Spleen (tissue), 11 donors: ENCODE results near the gene PLCB2. TPM values are rescaled to one million over a fixed set of nuclear protein-coding genes. Genes with fewer than 3 reads are reported as not detected.

ENCODE experiments used
- DNase-seq: peaks from one replicate; pipeline ENCODE4 v3.0.0-alpha.2; 2020
- H3K27ac ChIP-seq, 8 donors: fragments of 200-600 bp; sonication (generic) in 7 of 8; 1 replicate in 4 of 8; 2 replicates in 4 of 8; pipeline versions ENCODE4 v1.5.0 to v1.8.0; 2016 to 2021; ENCODE audit warnings: inconsistent platforms in 4 of 8, mild to moderate bottlenecking in 4 of 8, moderate library complexity in 1 of 8
- H3K27me3 ChIP-seq, 7 donors: fragments of 200-600 bp; sonication (generic) in 6 of 7; replicated peaks in 1 of 7; 1 replicate in 4 of 7; 2 replicates in 3 of 7; pipeline versions ENCODE4 v1.5.0 to v1.8.0; 2016 to 2021; ENCODE audit warnings: inconsistent platforms in 3 of 7, mild to moderate bottlenecking in 1 of 7
- H3K36me3 ChIP-seq, 6 donors: fragments of 200-600 bp; sonication (generic) in 5 of 6; 1 replicate in 4 of 6; 2 replicates in 2 of 6; pipeline versions ENCODE4 v1.5.0 to v1.8.0; 2016 to 2021; ENCODE audit warnings: inconsistent platforms in 2 of 6
- H3K4me1 ChIP-seq, 6 donors: fragments of 200-600 bp; sonication (generic) in 5 of 6; 1 replicate in 3 of 6; 2 replicates in 3 of 6; pipeline versions ENCODE4 v1.5.0 to v1.8.0; 2016 to 2021; ENCODE audit warnings: inconsistent platforms in 3 of 6
- H3K4me3 ChIP-seq, 8 donors: fragments of 200-600 bp; sonication (generic) in 7 of 8; 1 replicate in 4 of 8; 2 replicates in 4 of 8; pipeline versions ENCODE4 v1.5.0 to v1.8.0; 2016 to 2021; ENCODE audit warnings: inconsistent platforms in 4 of 8, mild to moderate bottlenecking in 4 of 8, moderate library complexity in 2 of 8
- H3K9me3 ChIP-seq, 8 donors: fragments of 200-600 bp; sonication (generic) in 7 of 8; 1 replicate in 4 of 8; 2 replicates in 4 of 8; pipeline versions ENCODE4 v1.5.0 to v1.8.0; 2016 to 2021; ENCODE audit warnings: inconsistent platforms in 4 of 8
- POLR2A ChIP-seq, 3 donors: fragments of 450-650 bp; IDR thresholded peaks; one replicate each; pipeline ENCODE4 v1.5.1; 2017; ENCODE audit warnings: antibody characterized with exemption in 3 of 3, mild to moderate bottlenecking in 1 of 3
- POLR2AphosphoS5 ChIP-seq, 3 donors: sonication (generic); formaldehyde crosslinking; IDR thresholded peaks; one replicate each; pipeline ENCODE4 v1.5.1; 2017; ENCODE audit warnings: antibody characterized with exemption in 3 of 3
- WGBS, 5 donors: extraction: QIAGEN DNeasy Blood & Tissue Kit in 3 of 5; methylation state at CpG; one replicate each; pipeline versions ENCODE4 v1.1.5 to v1.1.7; 2013 to 2018; 5-methylcytosine and 5-hydroxymethylcytosine counted together
- intact Hi-C: fragments of 100-400 bp; cut with DNase I; formaldehyde crosslinking; loops from one replicate; pipeline ENCODE4 v1.15.0; 2023; ENCODE audit warnings: low total_unique reads
- polyA plus RNA-seq, 3 donors: library from polyadenylated mRNA; stranded (reverse); fragments of 200-250 nt; gene quantifications; one replicate each; pipeline ENCODE4 v1.2.1, GENCODE V29; 2013
- total RNA-seq, 7 donors: library from RNA; depleted of rRNA in 3 of 7; stranded (reverse); fragments of >200 nt in 3 of 7; fragmentation: NEBNext Ultra II Directional in 4 of 7; extraction: Animal tissue kit (Norgen Biotek cat#: 25700) in 4 of 7; gene quantifications; one replicate each; pipeline versions ENCODE4 v1.1.0 to v1.2.1, GENCODE V29; 2016 to 2021
- TF ChIP-seq, protein P1 (sequence below), 11 experiments: fragments of 200-600 bp in 7 of 11; fragments of 450-650 bp in 4 of 11; sonication (generic) in 4 of 11; IDR thresholded peaks in 8 of 11; conservative IDR thresholded peaks in 3 of 11; 1 replicate in 7 of 11; 2 replicates in 4 of 11; pipeline versions ENCODE4 v1.4.0 to v1.8.0; 2016 to 2021; ENCODE audit warnings: antibody characterized with exemption in 11 of 11, inconsistent platforms in 4 of 11, mild to moderate bottlenecking in 1 of 11
- donor health status: healthy with polysubstance abuse.
- donor health status: DM: no; HTN: no; CAD: no; lungs with moderate emphysema.
- donor health status: DM: no; HTN: no; CAD: no.
- donor health status: Bipolar disorder and iron deficiency.
- donor health status: healthy.
- donor health status: DM: no; HTN: no; CAD: no.
- donor health status: DM: yes; HTN: yes; CAD: no.

The PLCB2 gene
- total and polyA plus RNA-seq, 10 donors: 63.8 to 247 (median 187) TPM

DNA sequence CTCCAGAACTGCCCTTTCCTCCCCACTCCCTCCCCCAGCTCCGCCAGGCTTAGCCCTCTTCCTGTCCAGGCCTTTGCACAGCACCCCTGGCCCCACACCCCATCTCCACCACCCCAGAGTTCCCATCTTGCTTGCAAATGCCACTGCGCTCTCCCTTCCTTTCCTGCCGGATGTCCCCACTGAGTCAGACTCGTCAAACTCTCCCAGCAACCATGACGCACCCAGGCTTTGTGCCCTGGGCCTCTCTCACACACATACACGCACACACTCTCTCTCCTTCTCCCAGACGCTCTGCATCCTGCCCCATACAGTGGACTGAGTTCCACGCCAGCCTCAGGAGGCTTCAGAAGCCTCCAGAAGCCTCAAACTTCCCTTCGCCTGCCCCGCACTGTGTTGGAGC lies 35.8 kb upstream of the PLCB2 start:
- 65 to 79% (median 71%) methylated on average over 10 of the region's 10 CpGs for whole genome bisulfite sequencing, 5 donors
- peaks cover 0 to 5% (median 0%) of the 10 kb centered on the region in 7 donors for H3K27me3 ChIP-seq
- no peak overlapping the region for H3K4me3 ChIP-seq
- TF ChIP-seq, protein P1, sequence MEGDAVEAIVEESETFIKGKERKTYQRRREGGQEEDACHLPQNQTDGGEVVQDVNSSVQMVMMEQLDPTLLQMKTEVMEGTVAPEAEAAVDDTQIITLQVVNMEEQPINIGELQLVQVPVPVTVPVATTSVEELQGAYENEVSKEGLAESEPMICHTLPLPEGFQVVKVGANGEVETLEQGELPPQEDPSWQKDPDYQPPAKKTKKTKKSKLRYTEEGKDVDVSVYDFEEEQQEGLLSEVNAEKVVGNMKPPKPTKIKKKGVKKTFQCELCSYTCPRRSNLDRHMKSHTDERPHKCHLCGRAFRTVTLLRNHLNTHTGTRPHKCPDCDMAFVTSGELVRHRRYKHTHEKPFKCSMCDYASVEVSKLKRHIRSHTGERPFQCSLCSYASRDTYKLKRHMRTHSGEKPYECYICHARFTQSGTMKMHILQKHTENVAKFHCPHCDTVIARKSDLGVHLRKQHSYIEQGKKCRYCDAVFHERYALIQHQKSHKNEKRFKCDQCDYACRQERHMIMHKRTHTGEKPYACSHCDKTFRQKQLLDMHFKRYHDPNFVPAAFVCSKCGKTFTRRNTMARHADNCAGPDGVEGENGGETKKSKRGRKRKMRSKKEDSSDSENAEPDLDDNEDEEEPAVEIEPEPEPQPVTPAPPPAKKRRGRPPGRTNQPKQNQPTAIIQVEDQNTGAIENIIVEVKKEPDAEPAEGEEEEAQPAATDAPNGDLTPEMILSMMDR (IDR thresholded peaks at IDR 0.05 in 8 of 11, conservative IDR thresholded peaks at IDR 0.05 in 3 of 11): no peak
- TF ChIP-seq POLR2A (IDR thresholded peaks at IDR 0.05) (no peak), POLR2AphosphoS5 (IDR thresholded peaks at IDR 0.05) (no peak)
- peaks cover 0 to 52% (median 33%) of the 10 kb centered on the region in 6 donors for H3K4me1 ChIP-seq
- H3K9me3 ChIP-seq: no peaks in the 10 kb centered on the region
- peak overlapping the region in 2 of 8 donors; percentile 16 to 50 for H3K27ac ChIP-seq
- H3K36me3 ChIP-seq: no peaks in the 10 kb centered on the region
- DNase-seq: no peak
- intact Hi-C loops: loop anchor here (5.0 kb wide), 1 partner anchor 79 kb away; no protein-coding TSS in a partner anchor

DNA sequence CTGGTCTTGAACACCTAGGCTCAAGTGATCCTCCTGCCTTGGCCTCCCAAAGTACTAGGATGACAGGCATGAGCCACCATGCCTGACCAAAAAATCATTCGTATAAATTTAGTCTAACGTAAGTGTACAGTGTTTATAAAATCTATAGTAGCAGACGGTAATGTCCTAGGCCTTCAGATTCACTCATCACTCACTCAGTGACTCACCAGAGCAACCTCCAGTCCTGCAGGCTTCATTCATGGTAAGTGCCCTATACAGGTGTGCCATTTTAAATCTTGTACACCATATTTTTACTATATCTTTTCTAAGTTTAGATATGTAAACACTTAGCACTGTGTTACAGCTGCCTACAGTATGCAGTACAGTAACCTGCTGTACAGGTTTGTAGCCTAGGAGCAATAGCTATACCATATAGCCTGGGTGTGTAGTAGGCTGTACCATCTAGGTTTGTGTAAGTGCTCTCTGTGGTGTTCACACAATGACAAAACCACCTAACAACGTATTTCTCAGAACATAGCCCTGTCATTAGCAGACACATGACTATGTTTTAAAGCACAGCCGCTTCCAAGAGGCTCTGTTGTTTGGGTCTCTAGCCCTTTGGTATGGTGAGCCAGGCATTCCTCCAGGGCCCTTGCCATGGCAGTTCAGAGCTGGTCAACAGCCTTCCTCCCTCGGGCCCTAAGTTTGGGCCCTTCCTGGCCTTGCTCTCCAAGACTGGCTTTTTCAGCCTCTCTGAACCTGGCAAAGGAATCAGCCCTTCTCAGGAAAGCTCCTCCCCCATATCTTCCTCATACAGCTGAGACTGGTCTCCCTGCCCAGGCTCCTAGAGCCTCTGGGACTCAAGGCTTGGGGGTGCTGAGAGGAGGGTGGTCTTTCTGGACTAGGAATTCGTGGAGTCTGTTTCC lies 34.9 kb upstream of the PLCB2 start:
- peaks cover 0 to 6% (median 0%) of the 10 kb centered on the region in 7 donors for H3K27me3 ChIP-seq
- WGBS, 5 donors: 57 to 82% (median 79%) methylated on average over 7 of the region's 7 CpGs
- intact Hi-C loops: loop anchor here (5.0 kb wide), 1 partner anchor 80 kb away; no protein-coding TSS in a partner anchor
- no peaks in the 10 kb centered on the region for H3K9me3 ChIP-seq
- peaks cover 7 to 61% (median 41%) of the 10 kb centered on the region in 6 donors for H3K4me1 ChIP-seq
- TF ChIP-seq POLR2AphosphoS5 (IDR thresholded peaks at IDR 0.05) (no peak), POLR2A (IDR thresholded peaks at IDR 0.05) (no peak)
- TF ChIP-seq, protein P1 (IDR thresholded peaks at IDR 0.05 in 8 of 11, conservative IDR thresholded peaks at IDR 0.05 in 3 of 11): no peak
- DNase-seq: no peak
- H3K4me3 ChIP-seq: no peak overlapping the region
- no peaks in the 10 kb centered on the region for H3K36me3 ChIP-seq
- H3K27ac ChIP-seq: peak overlapping the region in 2 of 8 donors; percentile 16 to 50

DNA sequence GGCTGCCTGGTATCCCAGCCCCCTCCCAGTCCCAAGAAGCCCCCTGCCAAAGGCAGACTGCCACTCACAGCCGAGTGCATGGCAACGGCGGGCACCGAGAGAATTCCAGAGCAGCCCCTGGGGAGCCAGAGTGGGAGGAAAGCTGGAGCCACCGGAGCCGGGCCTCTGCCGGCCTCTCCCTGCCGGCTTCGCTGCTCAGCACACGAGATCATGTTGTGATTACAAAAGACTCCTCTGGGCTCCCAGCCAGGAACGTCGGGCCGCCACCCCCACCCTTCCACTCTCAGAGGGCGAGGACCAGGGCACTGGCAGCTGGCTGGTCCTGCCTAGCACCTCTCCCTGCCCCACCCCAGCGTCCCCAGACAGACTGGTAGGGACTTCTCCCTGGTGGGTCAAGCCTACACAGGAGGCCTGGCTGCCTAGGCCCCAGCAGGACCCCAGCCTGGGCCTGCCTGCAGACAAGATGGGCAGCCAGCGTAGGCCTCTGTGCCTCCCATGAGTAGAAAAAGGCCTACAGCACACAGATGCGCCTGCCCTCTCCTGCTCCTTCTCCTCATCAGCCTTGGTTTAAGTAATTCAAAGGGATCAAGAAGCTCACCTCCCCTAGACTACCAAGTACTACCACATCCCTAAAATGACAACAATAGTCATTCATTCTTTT lies 33.1 kb upstream of the PLCB2 start, which contains the start of gene CCDC9B:
Gene CCDC9B (minus strand): TSS at position 200 of the 661 bp plus-strand sequence. CDS start 120 bp downstream, at position 80.
- H3K4me3 ChIP-seq: peak within 1 kb of the TSS in 5 of 8 donors; percentile 14 to 55 (median 24)
- peaks cover 9 to 79% (median 50%) of the 10 kb centered on the region in 6 donors for H3K4me1 ChIP-seq
- no peaks in the 10 kb centered on the region for H3K36me3 ChIP-seq
- DNase-seq: peak; percentile 85
- no peaks in the 10 kb centered on the region for H3K9me3 ChIP-seq
- H3K27ac ChIP-seq: peak within 1 kb of the TSS; percentile 39 to 88 (median 79)
- intact Hi-C loops: loop anchor here (5.0 kb wide), 1 partner anchor 81 kb away; no protein-coding TSS in a partner anchor
- TF ChIP-seq POLR2A (IDR thresholded peaks at IDR 0.05) (no peak), POLR2AphosphoS5 (IDR thresholded peaks at IDR 0.05) (peak; percentile 57 to 75 (median 72))
- 30 to 100% (median 48%) methylated on average over 2 to 17 of the region's 17 CpGs for WGBS, 5 donors
- peaks cover 0 to 13% (median 0%) of the 10 kb centered on the region in 7 donors for H3K27me3 ChIP-seq

DNA sequence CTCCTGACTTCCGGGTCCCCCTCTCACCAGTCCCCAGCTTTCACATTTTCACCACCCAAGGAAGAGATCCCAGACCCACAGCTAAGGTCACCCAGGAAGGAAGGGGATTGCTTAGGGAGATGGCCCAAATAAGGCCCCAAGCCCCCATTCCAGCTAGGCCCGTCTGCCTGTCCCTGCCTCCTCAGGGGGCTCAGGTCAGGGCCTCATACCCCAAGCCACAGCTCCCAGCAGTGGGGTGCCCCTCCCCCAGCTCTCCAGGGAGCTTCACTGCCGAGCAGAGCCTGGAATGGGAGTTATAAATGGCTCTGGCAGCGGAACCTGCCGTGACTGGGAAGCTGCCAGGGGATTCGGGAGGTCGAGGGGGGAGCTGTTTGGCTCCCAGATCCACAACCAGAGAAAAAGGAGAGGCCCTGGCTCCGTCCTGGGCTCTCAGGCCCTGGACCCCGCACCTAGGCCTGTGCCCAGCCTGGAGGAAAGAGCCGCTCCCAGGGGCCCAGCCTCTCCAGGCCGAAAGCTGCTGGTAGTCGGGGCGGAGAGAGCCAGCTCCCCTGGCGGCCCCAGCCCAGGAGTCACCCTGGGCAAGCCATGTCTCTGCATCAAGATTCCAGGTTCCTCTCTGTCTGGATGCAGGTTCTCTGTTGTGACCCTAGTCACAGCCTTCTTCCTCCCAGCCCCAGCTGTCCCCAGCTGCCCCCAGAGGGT lies 32.5 kb upstream of the PLCB2 start:
- no peak for DNase-seq
- no peaks in the 10 kb centered on the region for H3K36me3 ChIP-seq
- WGBS, 5 donors: 64 to 78% (median 77%) methylated on average over 9 to 14 of the region's 14 CpGs
- TF ChIP-seq POLR2AphosphoS5 (IDR thresholded peaks at IDR 0.05) (no peak), POLR2A (IDR thresholded peaks at IDR 0.05) (no peak)
- TF ChIP-seq, protein P1 (IDR thresholded peaks at IDR 0.05 in 8 of 11, conservative IDR thresholded peaks at IDR 0.05 in 3 of 11): no peak
- no peaks in the 10 kb centered on the region for H3K9me3 ChIP-seq
- peak overlapping the region; percentile 39 to 88 (median 79) for H3K27ac ChIP-seq
- intact Hi-C loops: loop anchor here (5.0 kb wide), 1 partner anchor 82 kb away; no protein-coding TSS in a partner anchor
- H3K27me3 ChIP-seq: peaks cover 0 to 13% (median 0%) of the 10 kb centered on the region in 7 donors
- peak overlapping the region in 5 of 8 donors; percentile 14 to 55 (median 24) for H3K4me3 ChIP-seq
- H3K4me1 ChIP-seq: peaks cover 9 to 86% (median 54%) of the 10 kb centered on the region in 6 donors
